GM11168 (cell line): ENCODE data around the gene SINHCAF.
"Not testable (repeated sequence)": the region's sequence is repeated elsewhere in the genome, so short reads cannot be mapped to it uniquely, and the experiment has no call there.

Experiments
- in situ Hi-C: fragments of 300-500 bp; cut with MboI; formaldehyde crosslinking; loops from one replicate; pipeline ENCODE4 v1.12.0; 2022; ENCODE audit warnings: low sequenced_read_pairs; ENCODE audit not compliant: unreplicated experiment

The SINHCAF gene

DNA sequence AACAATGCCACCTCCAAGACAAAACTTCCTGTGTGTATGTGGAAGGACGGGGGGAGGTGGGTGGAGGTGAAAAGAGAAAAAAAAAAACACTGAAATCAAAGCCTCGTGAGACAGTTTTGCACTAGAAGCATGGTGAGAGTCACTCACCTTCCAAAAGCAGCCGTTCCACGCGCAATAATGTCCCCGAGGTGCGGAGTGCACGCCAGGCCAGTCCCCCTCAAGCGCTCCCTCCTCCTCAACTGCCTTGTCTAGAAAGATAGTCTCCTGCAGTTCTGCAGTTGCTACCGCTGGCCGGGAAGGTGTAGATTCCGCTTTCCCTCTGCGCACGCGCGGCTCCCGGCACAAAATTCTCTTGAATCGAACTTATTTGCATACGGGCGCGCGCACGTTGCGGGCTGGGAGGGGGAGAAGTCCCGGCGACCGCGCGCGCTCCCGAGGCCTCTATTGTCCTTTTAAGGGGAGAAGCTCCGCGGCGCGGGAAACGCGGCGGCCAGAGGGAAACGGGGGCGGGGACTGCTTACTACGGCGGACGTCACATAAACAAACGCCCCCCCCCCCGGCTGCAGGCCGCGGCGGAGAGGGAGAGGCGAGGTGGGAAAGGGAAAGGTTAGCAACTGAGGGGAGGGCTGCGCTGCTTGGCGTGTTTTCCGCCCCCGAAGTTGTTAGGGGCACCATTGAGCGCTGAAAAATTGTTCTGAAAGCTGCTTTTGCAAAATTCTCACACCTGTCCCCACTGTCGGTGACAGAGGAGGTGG lies at the start of gene SINHCAF:
Gene SINHCAF, minus strand, starts transcription at position 274 of the 755 bp plus-strand sequence. CDS start 27,946 bp downstream, outside the sequence.
- in situ Hi-C loops, result no loop called here

DNA sequence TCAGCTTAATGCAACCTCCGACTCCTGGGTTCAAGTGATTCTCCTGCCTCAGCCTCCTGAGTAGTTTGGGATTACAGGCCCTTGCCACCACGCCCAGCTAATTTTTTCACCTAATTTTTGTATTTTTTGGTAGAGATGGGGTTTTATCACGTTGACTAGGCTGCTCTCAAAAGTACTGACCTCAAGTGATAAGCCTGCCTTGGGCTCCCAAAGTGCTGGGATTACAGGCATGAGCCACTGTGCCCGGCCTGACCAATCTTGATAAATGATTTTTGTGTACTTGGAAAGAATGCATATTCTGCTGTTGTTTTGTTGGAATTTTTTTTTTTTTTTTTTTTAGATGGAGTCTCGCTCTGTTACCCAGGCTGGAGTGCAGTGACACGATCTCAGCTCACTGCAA lies 49.5 kb upstream of the SINHCAF start:
- in situ Hi-C loops, result not testable (repeated sequence)

DNA sequence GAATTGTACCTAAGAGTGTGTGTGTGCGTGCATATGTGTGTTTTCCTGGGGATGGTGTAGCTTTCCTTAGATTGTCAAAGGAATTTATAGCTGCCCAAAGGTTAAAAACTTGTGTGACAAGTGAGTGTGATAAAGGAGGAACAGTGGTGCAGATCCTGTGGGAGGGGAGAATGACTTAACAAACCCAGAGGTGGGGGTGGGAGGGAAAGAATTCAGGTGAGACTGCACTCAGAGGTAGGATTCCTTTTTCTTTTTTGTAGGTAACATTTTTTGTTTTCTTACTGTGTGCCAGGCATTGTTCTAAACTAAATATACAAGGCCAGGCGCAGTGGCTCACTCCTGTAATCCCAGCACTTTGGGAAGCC lies 45.3 kb upstream of the SINHCAF start:
- in situ Hi-C loops, result no loop called here

- in situ Hi-C loops, result no loop called here
Measured at GRCh38 chr12:31370531-31371255, 44.7 kb upstream of the SINHCAF start.

- in situ Hi-C loops, result loop anchor here (10.0 kb wide), 1 partner anchor 105 kb away; no protein-coding TSS in a partner anchor
Measured at GRCh38 chr12:31369712-31370521, 44.0 kb upstream of the SINHCAF start.

- in situ Hi-C loops, result loop anchor here (10.0 kb wide), 1 partner anchor 104 kb away; no protein-coding TSS in a partner anchor
Measured at GRCh38 chr12:31368666-31369361, 42.9 kb upstream of the SINHCAF start.

GRCh38 chr12:31366104-31366621 lies 40.2 kb upstream of the SINHCAF start:
- in situ Hi-C loops, result loop anchor here (10.0 kb wide), 1 partner anchor 101 kb away; no protein-coding TSS in a partner anchor

DNA sequence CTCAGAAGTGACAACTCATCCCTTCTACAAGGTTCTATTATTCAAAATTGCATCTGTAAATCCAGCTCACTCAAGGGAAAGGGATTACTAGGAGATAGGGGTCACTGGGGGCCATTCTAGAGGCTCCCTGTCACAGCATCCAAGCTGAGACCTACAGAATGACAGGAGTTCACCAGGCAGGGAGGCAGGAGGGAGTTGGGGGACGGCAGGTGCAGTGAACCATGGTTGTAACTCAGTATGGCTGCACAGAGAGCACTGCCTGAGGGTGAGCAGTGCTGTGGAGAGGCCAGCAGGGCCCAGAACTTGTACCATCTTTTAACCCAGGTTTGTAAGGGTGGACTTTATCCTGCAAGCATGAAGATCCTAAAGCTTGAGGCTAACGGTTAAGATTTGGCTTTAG lies 37.9 kb upstream of the SINHCAF start:
- in situ Hi-C loops, result loop anchor here (10.0 kb wide), 1 partner anchor 99 kb away; no protein-coding TSS in a partner anchor

- in situ Hi-C loops, result loop anchor here (10.0 kb wide), 1 partner anchor 99 kb away; no protein-coding TSS in a partner anchor
Measured at GRCh38 chr12:31363416-31363809, 37.5 kb upstream of the SINHCAF start.

GRCh38 chr12:31362759-31363415 lies 36.9 kb upstream of the SINHCAF start:
- in situ Hi-C loops, result loop anchor here (10.0 kb wide), 1 partner anchor 98 kb away; no protein-coding TSS in a partner anchor

- in situ Hi-C loops, result loop anchor here (10.0 kb wide), 1 partner anchor 97 kb away; no protein-coding TSS in a partner anchor
Measured at GRCh38 chr12:31362115-31362758, 36.3 kb upstream of the SINHCAF start.

DNA sequence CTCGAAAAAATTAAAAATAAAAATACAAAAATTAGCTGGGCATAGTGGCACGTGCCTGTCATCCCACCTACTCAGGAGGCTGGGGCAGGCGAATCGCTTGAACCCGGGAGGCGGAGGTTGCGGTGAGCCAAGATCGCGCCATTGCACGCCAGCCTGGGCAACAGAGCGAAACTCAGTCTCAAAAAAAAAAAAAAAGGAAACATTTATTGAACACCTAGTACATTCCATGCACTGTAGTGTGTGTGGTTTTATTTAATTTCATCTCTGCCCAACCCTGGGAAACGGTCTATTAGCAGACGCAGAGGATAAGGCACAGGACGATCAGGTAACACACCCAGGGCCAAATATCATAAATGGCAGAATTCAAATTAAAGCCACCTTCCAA lies 35.8 kb upstream of the SINHCAF start:
- in situ Hi-C loops, result loop anchor here (10.0 kb wide), 1 partner anchor 97 kb away; no protein-coding TSS in a partner anchor

DNA sequence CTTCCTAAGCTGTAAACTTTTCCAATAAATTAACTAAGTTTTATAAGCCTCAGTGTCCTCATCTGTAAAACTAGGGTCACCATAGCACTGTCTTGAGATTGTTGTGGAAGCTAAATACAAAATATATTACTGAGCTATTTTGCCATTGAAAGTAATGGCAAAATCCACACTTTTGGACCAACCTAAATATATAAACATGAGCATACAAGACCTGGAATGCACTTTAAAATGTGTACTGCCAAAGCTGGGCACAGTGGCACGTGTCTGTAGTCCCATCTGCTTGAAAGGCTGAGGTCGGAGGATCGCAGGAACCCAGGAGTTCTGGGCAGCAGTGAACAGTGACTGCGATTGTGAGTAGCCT lies 29.8 kb upstream of the SINHCAF start:
- in situ Hi-C loops, result no loop called here

DNA sequence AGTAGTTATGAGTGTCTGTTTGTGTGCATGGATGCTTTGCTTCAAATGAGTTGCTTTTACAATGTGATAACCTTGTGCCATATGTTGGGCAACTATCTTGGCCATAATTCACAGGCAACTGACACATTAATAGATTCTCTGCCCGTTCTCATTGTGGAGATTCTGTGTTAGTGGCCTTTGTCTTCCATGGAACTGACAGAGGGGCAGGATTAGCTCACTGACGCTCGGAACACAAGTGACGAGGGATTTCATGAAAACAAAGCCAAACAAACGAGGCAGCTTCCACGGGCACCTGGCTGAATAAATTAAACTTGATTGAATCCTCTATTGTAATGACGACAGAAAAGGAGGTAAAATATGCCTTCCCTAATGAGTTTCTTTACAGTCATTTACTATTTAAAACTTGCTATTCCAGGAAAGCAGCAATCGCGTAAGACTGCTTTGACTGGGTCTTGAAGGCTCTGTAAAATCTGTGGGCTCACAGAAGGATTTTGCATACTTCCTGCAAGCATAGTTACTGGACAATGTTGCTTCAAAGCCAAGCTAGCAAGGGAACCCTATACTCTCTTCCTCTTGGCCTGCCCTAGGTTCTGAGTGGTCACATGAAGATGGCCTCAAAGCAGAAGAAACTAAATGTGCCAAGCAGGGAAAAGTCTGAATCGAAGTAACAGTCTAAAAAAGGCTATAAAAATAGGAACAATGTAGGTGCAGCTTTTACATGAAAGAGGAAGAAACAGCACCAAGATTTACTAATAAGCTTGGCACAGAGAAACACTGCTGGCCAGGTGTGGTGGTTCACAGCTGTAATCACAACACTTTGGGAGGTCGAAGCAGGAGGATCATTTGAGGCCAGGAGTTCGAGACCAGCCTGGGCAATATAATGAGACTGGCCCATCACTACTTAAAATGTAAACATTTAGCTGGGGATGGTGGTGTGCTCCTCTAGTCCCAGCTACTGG lies 28.1 kb upstream of the SINHCAF start:
- in situ Hi-C loops, result no loop called here

DNA sequence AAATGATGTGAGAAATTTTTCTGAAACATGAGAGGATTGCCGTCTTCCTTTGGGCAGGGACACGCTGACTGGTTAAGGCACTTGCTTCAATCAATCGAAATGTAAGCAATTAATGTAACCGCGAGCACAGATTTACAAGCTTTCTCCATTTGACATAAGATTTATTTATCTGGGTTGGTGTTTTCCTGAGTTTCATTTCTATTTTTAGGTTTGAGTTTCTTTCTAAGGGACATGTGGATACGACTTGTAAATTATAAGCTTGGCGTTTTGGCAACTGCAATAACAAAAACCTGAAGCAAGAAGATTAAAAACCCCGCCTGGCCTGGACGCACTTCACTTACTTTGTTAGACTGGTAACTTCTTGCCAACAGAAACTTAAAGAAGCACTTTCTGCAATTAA lies 20.3 kb upstream of the SINHCAF start:
- in situ Hi-C loops, result no loop called here

GRCh38 chr12:31343139-31343538 lies 17.2 kb upstream of the SINHCAF start:
- in situ Hi-C loops, result no loop called here

DNA sequence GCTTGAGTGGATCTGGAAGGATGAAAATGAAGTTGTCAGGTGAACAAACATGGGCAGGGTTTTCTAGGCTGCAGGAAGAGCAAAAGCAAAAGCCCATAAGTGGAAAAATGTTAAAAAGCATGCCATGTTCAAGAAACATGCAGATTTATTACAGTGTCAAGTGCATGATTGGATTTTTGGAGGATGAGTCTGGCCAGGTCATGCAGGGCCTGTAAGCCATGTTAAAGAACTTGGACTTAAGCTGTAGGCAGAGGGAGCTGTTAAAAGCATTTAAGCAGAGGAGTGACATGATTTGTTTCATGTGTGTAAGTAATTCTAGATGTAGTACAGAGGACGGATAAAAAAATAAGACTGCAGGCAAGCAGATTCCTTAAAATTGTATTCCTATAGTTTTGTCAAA lies 16.3 kb upstream of the SINHCAF start:
- in situ Hi-C loops, result no loop called here
